Measurements from ENCODE around the gene AIMP1.
A peak's percentile ranks its signal among the peaks of the same experiment; 100 is the strongest.
"Not testable (repeated sequence)": the region's sequence is repeated elsewhere in the genome, so short reads cannot be mapped to it uniquely, and the experiment has no call there.

The AIMP1 gene

DNA sequence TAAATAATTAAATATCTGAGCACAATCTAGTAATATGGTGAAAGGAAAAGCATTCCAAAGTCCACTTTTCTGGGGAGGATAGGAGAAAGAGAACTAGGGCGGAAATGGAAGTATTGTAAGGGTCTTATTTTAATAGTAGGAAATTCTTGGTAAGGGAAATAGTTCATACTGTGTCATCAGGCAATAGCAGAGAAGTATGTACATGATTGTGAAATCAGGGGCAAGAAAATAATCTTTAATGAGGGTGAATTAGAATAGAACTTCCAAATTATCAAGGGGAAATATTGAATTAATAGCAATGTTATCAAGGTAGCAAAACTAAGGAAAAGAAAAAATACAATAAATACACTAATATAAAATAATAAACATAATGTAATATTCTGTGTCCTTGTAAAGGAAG lies 37.4 kb downstream of the AIMP1 start:
- DNase-seq, result no peak

DNA sequence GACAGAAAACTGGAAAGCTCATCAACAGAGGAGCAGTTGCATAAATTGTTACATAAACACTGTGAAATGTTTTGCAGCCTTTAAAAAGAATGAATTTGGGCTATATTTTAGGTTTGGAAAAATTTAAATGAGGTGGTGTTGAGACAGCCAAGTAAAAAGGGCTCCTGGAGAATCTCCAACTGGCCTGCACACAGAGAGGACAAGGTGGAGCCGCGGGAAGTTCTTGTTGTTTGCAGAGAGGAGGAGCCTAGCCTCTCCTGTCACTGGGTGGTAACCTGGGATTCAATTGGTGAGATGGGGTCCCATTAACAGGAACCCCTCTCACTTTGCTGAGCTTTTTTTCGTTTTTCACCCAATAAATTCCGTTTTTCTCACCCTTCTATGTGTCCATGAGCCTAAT lies 38.8 kb downstream of the AIMP1 start:
- no peak for DNase-seq

DNA sequence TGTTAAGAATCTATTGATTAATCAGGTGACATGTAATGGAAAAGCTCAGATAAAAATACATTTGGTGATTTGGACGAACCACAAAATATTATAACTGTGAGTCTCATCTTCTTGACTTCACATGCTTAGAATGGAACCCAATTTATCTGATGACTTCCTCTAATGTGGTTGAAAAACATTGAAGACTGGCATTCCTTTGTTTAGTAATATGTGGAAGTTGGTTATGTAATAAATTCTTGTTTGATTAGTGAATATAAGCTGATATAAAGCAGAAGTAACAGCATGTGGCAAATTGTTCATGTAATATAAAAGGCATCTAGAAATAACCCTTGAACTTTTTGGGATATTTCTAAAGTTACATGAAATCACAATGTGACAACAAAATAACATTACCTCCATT lies 42.5 kb downstream of the AIMP1 start:
- no peak for DNase-seq

DNA sequence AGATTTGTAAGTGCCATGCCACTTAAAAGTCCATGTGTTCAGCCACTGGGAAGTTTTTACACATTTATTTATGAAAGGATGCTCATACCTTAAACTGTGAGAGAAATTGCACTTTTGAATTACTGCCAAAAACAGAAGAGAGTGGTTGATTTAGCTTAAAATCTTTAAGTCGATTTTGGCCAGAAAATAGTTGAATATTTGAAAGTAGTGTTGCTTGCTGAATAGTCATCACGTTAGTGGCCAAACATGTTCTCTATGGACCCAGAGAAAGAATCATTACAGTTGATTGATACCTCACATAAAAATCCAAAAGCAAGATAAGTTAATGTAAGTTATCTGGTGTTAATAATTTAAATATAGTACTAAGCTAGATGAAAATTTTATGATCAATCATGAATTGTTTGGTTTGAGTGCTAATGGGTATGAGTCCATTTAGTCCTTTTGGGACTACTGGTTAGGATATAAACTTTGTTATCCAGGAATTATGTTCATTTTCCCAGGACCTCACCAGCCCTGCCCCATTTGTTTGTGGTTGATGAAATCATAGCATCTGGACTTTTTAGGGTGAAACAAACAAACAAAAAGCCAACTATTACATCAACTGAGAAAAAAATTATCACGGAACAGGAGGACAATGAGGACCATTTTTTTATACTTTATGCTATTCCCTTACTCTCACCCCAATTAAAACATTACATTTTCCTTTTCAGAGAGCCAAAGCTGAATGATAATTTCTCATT lies 45.9 kb downstream of the AIMP1 start:
- no peak for DNase-seq

DNA sequence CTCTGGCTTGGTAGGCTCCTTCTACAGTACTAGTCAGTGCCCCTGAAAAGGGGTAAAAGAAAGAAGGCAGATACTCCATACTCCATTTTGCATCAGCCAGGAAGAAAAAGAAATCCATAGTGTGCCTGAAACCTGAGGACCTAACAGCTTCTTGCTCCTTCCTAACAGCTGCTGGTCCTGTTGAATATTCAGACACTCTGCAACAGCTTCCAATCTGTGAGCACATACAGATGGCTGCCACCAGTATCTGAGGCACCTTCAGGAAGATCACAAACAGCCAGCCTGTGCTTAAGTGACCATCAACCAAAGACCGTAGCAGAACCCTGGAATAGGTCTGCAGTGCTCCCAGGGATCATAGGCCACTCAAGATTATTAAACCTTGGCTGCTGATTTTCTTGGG lies 47.9 kb downstream of the AIMP1 start:
- no peak for DNase-seq

DNA sequence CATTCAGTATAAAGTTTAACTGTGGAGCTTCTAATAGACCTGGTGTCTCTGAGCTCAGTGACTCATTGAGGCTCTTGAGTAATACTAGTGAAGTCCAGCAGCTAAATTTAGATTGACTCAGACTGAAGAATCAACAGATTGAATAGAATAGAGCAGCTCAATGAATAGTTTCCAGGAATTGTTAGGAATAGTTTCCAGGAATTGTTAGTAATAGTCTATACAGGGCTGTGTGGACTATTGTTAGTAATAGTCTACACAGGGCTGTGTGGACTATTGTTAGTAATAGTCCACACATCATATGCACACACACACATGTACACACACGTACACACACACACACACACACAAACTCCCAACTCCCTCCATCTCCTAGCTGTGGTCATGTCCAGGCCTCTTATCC lies 49.3 kb downstream of the AIMP1 start:
- peak; percentile 80 for DNase-seq

DNA sequence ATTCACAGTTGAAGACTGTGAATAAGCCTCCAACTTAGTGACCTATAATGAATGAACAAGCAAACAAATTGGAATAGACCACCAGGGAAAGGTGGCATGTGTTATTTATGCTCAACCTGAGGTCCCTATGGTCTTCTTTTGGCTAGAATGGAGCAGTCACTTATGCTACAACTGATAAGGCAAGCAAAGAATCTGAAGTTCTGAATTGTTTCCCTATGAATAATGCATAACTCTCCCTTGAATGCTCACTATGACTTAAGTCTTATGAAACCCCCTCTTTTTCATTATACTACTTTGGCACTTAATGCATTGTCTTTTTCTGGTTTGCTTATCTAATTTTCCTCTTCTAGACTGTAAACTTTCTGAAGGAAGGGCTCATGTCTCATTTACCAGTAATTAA lies 49.7 kb downstream of the AIMP1 start:
- no peak for DNase-seq

DNA sequence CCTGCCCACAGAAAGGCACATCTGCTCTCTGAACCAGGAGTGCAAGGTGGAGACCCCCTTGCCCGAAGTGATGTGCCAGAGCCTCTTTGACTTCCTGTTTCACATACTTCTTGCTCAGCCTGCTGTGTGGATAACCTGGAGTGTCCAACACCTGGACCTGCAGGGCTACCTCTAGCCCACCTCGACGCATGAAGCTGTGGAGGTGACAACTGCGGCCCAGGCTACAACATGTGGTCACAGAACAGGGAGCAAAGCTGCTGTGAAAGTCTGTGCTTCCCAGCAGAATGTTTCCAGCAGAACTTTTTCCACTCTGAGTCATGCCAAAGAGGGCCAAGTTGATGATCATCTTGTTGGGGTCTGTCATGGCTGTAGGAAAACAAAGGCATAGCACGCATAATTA lies 50.7 kb downstream of the AIMP1 start:
- DNase-seq, result no peak

DNA sequence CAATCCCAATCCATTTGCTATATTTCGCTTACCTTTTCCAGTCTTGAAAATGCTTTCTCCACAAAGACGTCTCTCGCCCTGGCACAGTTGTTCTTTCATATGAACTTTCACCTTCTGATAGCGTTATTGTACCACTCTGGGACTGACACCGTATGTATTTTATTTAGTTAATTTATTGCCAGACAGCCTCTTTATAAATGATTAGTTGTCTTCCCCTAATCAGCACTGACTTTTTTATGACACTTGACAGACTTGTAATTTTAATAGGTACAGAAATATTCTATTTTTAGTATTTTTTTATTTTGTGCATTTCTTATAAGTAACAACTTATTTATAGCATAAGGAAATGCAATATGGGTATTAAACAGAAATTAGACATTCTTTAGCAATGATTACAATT lies 52.3 kb downstream of the AIMP1 start, which contains the start of gene GIMD1:
Gene GIMD1, minus strand, starts transcription at position 101 of the 400 bp plus-strand sequence. CDS start 1,343 bp downstream, outside the sequence.
- no peak for DNase-seq

DNA sequence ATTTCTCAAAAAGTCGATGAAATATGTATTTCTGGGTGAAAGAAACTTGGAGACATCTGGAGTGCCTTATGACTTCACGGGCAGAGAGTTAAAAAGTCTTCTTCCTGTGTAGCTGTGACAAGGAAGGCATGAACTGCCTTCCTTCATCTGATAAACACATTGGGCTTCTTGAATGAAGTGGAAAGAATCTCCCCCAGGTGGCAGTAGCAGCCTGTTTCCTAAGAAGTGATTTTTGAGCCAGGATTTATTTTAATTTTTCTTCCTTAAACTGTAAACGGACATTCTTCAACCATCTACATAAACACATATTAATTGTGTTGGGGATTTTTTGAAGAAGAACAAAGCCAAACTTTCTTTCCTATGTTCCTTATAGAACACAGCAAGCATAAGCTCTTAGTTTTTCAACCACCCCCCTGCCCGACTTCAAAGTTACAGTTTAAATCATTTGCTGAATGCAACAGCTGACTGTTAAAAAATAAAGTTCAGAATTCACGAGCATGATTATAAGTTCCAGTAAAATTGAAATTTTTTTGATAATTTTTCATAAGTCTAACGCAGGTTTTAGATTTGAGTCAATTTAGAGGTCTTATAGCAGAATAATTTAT lies 53.2 kb downstream of the AIMP1 start:
- DNase-seq, result peak; percentile 71

DNA sequence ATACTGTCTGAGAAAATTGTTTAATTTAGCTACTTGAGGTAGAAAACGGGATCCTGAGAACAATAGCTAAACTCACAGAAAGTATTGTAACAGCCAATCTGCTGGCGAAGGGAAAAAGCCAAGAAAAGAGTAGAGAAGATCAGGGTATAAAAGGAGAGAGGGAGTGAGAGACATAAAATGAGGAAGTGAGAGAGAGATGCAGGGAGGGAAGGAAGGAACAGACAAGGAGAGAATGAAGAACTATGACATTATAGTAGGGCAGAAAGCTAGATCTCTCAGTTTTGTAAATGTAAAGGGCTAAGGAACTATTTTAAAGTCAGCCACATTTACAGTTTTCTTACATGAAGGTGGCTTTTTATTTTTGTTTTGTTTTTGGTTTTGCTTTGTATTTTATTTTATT lies 53.9 kb downstream of the AIMP1 start:
- no peak for DNase-seq

DNA sequence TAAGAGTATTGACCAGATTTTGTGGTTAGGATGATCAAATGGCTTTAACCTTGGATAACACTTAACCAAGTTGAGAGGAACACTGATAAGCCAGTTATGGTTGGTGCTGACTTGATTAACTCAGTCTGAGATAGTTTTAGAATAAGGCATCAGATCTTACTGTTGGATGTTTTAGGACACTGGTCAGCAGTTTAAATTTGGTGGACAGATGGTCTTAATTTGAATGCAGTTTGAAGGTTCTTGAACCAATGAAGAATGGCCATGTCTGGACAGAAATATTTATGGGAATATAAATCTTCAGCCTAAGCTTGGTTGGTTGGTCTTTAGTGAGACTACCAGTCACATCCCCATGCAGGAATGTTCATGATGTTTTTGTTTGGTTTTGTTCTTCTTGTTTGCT lies 54.8 kb downstream of the AIMP1 start:
- DNase-seq, result no peak

DNA sequence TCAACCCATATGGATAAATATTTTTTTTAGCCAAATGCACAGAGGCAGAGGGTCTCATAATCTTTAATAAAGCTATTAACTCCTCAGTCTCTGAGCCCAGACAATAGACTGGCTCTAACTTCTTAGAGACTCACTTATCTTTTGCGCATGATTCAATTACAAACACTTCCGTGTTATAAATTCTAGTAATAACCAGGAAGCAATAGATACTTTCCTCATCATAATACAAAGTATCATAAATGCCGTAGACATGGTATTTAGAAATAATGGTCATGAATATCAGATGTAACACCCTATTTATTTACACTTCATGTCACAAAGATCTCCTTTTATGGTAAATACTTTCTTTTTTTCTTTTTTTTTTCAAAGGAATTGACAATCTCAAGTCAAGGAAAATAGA lies 56.7 kb downstream of the AIMP1 start:
- DNase-seq, result no peak

DNA sequence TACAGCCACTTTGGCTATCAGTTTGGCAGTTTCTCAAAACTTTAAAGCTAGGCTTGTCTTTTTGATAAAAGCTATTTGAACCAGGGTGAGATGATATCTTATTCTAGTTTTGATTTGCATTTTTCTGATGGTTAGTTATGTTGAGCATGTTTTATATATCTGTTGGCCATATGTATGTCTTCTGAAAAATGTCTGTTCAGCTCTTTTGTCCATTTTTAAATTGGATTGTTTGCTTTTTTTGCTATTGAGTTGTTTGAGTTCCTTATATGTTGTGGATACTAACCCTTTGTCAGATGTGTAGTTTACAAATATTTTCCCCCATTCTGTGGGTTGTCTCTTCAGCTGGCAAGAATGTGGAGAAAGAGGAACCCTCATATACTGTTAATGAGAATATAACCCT lies 63.8 kb downstream of the AIMP1 start:
- DNase-seq, result no peak

DNA sequence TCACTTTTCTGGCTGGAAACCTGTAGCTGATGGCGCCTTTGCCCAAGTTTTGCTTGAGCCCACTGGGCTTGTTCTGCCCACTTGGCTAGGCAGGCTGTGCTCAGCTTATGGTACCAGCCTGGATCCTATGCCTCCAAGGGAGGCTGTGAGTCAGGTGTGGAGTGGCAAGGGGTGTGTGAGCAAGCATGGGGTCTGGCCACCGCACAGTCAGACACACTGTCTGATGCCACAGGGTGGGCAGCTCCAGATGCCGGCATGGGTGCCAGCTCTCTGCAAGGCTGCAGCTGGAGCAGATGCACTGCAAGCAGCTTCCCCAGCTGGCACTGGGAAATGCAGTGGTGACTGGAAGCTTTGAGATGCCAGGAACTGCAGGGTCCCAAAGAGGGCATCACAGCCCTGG lies 68.5 kb downstream of the AIMP1 start:
- DNase-seq, result no peak

DNA sequence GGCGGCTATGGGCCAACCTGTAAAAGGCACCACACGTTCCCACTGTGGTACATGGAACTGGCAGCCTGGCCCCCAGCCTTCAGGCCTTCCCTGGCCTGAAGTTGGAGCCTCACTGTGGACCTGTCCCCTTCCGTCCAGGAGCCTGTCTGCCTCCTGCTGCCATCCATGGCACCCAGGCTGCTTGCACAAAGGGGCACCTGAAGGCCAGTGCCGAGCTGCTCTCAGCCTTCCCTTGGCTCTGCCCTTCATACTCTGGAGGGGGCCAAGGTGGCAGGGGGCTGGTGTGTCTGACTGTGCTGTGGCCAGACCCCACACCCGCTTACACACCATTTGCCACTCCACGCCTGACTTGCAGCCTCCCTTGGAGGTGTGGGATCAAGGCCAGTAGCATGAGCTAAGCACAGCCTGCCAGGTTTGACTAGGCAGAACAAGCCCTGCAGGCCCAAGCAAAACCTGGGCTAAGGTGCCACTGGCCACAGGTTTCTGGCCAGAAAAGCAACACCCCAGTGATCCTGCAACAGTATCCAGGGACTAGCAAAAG lies 69.6 kb downstream of the AIMP1 start:
- DNase-seq, result no peak

DNA sequence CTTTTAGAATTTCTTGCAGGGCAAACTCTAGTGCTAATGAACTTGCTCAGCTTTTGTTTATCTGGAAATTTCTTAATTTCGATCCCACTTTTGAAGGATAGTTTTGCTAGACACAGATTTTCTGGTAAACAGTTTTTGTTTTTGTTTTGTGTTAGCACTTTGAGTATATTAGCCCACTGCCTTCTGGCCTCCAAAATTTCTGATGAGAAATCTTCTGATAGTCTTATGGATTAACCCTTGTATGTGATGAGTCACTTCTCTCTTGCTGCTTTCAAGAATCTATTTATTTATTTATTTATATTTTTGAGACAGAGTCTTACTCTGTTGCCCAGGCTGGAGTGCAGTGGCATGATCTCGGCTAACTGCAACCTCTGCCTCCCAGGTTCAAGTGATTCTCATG lies 79.2 kb downstream of the AIMP1 start:
- DNase-seq, result no peak

DNA sequence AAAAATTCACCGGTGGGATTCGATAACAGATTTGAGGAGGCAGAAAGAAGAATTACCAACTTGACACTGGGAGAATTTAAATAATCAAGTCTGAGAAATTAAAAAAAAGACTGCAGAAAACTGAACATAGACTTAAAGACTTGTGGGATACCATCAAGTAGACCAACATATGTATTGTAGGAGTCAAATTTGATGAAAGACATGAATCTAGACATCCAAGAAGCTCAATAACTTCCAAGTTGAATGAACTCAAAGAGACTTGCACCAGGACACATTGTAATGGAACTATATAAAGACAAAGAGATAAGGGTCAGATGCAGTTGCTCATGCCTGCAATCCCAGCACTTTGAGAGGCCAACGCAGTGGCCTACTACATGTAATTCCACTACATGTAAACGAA lies 82.5 kb downstream of the AIMP1 start:
- DNase-seq, result not testable (repeated sequence)

Measured in amniotic stem cell (primary cell).